ENCODE results near the gene CPXM2.

DNA sequence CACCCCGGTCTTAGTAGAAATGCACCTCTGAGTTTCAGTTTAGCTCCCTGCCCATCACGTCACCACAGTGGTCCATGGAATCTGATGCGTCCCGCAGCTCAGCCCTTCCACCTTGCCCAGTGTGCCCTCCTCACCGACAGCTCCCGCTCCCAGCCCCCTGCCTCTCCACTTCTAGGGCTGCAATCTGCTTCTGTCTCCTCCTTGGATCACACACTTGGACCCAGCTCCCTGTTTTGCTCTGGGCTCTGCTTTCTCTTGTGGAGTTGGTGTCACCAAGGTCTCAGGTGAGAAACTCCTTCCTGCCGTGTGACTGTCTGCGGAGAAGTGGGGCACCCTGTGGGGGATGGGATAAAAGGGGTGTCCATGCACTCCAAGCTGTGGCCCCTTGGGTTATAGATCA lies 187.5 kb downstream of the CPXM2 start:
- TF ChIP-seq, protein P1, sequence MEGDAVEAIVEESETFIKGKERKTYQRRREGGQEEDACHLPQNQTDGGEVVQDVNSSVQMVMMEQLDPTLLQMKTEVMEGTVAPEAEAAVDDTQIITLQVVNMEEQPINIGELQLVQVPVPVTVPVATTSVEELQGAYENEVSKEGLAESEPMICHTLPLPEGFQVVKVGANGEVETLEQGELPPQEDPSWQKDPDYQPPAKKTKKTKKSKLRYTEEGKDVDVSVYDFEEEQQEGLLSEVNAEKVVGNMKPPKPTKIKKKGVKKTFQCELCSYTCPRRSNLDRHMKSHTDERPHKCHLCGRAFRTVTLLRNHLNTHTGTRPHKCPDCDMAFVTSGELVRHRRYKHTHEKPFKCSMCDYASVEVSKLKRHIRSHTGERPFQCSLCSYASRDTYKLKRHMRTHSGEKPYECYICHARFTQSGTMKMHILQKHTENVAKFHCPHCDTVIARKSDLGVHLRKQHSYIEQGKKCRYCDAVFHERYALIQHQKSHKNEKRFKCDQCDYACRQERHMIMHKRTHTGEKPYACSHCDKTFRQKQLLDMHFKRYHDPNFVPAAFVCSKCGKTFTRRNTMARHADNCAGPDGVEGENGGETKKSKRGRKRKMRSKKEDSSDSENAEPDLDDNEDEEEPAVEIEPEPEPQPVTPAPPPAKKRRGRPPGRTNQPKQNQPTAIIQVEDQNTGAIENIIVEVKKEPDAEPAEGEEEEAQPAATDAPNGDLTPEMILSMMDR (IDR thresholded peaks at IDR 0.05; ENCODE audit: insufficient read depth, low read length), result no peak
- no peak for TF ChIP-seq POLR2AphosphoS5 (IDR thresholded peaks at IDR 0.05; ENCODE audit: low read depth)
- TF ChIP-seq, protein P2, sequence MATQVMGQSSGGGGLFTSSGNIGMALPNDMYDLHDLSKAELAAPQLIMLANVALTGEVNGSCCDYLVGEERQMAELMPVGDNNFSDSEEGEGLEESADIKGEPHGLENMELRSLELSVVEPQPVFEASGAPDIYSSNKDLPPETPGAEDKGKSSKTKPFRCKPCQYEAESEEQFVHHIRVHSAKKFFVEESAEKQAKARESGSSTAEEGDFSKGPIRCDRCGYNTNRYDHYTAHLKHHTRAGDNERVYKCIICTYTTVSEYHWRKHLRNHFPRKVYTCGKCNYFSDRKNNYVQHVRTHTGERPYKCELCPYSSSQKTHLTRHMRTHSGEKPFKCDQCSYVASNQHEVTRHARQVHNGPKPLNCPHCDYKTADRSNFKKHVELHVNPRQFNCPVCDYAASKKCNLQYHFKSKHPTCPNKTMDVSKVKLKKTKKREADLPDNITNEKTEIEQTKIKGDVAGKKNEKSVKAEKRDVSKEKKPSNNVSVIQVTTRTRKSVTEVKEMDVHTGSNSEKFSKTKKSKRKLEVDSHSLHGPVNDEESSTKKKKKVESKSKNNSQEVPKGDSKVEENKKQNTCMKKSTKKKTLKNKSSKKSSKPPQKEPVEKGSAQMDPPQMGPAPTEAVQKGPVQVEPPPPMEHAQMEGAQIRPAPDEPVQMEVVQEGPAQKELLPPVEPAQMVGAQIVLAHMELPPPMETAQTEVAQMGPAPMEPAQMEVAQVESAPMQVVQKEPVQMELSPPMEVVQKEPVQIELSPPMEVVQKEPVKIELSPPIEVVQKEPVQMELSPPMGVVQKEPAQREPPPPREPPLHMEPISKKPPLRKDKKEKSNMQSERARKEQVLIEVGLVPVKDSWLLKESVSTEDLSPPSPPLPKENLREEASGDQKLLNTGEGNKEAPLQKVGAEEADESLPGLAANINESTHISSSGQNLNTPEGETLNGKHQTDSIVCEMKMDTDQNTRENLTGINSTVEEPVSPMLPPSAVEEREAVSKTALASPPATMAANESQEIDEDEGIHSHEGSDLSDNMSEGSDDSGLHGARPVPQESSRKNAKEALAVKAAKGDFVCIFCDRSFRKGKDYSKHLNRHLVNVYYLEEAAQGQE (IDR thresholded peaks at IDR 0.05; ENCODE audit: insufficient replicate concordance, low read depth), result no peak
- TF ChIP-seq GABPA (IDR thresholded peaks at IDR 0.05; ENCODE audit: low read depth), result no peak
- no peak for TF ChIP-seq SPI1 (IDR thresholded peaks at IDR 0.05; ENCODE audit: borderline replicate concordance, low read depth)
